Thymus (tissue), 11 donors: ENCODE data around the gene KCNIP4. TPM values are rescaled to one million over a fixed set of nuclear protein-coding genes. Genes with fewer than 3 reads are reported as not detected.

ENCODE experiments used
- DNase-seq, 9 donors: peaks; one replicate each; pipeline ENCODE4 v3.0.0-alpha.2; 2013; ENCODE audit warnings: low spot score in 9 of 9, low read depth in 6 of 9, missing footprints in 1 of 9
- H3K27ac ChIP-seq, 2 donors: one replicate each; pipeline ENCODE4 v1.5.1; 2013; ENCODE audit warnings: control low read depth in 1 of 2, low read depth in 1 of 2, low read length in 1 of 2, mild to moderate bottlenecking in 1 of 2, moderate library complexity in 1 of 2
- H3K27me3 ChIP-seq, 2 donors: one replicate each; pipeline ENCODE4 v1.5.1; 2013; ENCODE audit warnings: low read length in 1 of 2; ENCODE audit not compliant: control insufficient read depth in 2 of 2, insufficient read depth in 1 of 2
- H3K36me3 ChIP-seq, 2 donors: one replicate each; pipeline ENCODE4 v1.5.1; 2013; ENCODE audit warnings: low read length in 1 of 2, mild to moderate bottlenecking in 1 of 2, moderate library complexity in 1 of 2; ENCODE audit not compliant: control insufficient read depth in 2 of 2, insufficient read depth in 2 of 2
- H3K4me1 ChIP-seq, 2 donors: one replicate each; pipeline ENCODE4 v1.5.1; 2013; ENCODE audit warnings: low read length in 2 of 2; ENCODE audit not compliant: control insufficient read depth in 2 of 2, insufficient read depth in 2 of 2
- H3K4me3 ChIP-seq, 2 donors: one replicate each; pipeline ENCODE4 v1.5.1; 2013; ENCODE audit warnings: low read length in 2 of 2, control low read depth in 1 of 2, mild to moderate bottlenecking in 1 of 2
- H3K9me3 ChIP-seq, 2 donors: one replicate each; pipeline ENCODE4 v1.5.1; 2013; ENCODE audit warnings: low read length in 1 of 2, mild to moderate bottlenecking in 1 of 2; ENCODE audit not compliant: control insufficient read depth in 2 of 2, insufficient read depth in 1 of 2
- WGBS: extraction: QIAGEN DNeasy Blood & Tissue Kit; methylation state at CpG from one replicate; pipeline ENCODE4 v1.1.7; 2013; 5-methylcytosine and 5-hydroxymethylcytosine counted together
- polyA plus RNA-seq: library from polyadenylated mRNA; stranded (reverse); fragments of 200-250 nt; gene quantifications from one replicate; pipeline ENCODE4 v1.2.3, GENCODE V29; 2013
- total RNA-seq: library from RNA; stranded (reverse); fragments of 120-200 nt; gene quantifications from one replicate; pipeline ENCODE4 v1.2.4, GENCODE V29; 2013
- donor health status: healthy.

KCNIP4 gene
- total and polyA plus RNA-seq, 2 donors = 0.07 TPM; not detected in 1

GRCh38 chr4:21507439-21507838 is 441.1 kb downstream of the KCNIP4 start:
- H3K27me3 ChIP-seq = no peaks in the 10 kb centered on the region
- H3K36me3 ChIP-seq = no peaks in the 10 kb centered on the region
- no peaks in the 10 kb centered on the region for H3K4me1 ChIP-seq
- WGBS = 91% methylated on average over 4 of the region's 4 CpGs
- H3K4me3 ChIP-seq = no peak overlapping the region
- DNase-seq = no peak
- no peaks in the 10 kb centered on the region for H3K9me3 ChIP-seq
- no peak overlapping the region for H3K27ac ChIP-seq

DNA sequence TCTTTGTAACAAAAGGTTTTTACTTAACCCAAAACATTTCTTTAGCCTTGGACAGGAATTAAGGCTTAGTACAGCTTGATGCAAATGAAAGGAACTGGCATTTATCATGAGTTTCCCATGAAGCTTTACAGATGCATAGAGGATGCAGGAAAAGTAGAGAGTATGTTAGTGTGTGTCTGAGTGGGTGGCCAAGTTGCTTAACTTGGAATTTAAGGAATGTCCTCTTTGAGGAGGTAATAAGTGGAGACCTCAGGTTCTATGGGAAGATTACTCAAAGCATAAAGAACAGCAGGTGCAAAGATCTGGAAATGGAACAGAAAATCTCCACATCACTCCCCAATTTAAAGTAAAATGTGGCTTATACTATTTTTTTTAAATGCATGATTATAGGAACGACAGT is 457.9 kb downstream of the KCNIP4 start:
- 70% methylated on average over 1 of the region's 1 CpG for WGBS
- Histone ChIP-seq H3K4me1 (no peaks in the 10 kb centered on the region), H3K4me3 (no peak overlapping the region), H3K27me3 (no peaks in the 10 kb centered on the region), H3K9me3 (no peaks in the 10 kb centered on the region), H3K36me3 (no peaks in the 10 kb centered on the region), H3K27ac (no peak overlapping the region)
- DNase-seq = no peak

GRCh38 chr4:21476757-21477156 is 471.8 kb downstream of the KCNIP4 start:
- no peaks in the 10 kb centered on the region for H3K9me3 ChIP-seq
- no peak for DNase-seq

GRCh38 chr4:21474195-21474594 is 474.4 kb downstream of the KCNIP4 start:
- no peaks in the 10 kb centered on the region for H3K36me3 ChIP-seq
- H3K27me3 ChIP-seq = no peaks in the 10 kb centered on the region
- H3K4me1 ChIP-seq = no peaks in the 10 kb centered on the region
- 66% methylated on average over 3 of the region's 3 CpGs for WGBS
- DNase-seq = no peak
- H3K9me3 ChIP-seq = no peaks in the 10 kb centered on the region
- H3K27ac ChIP-seq = no peak overlapping the region
- H3K4me3 ChIP-seq = no peak overlapping the region

More at GRCh38 chr4:21476757-21477156, 471.8 kb downstream of the KCNIP4 start:
- no peak overlapping the region for H3K27ac ChIP-seq
- no peaks in the 10 kb centered on the region for H3K4me1 ChIP-seq
- no peaks in the 10 kb centered on the region for H3K27me3 ChIP-seq
- WGBS = 24% methylated on average over 3 of the region's 3 CpGs
- H3K36me3 ChIP-seq = no peaks in the 10 kb centered on the region
- no peak overlapping the region for H3K4me3 ChIP-seq

DNA sequence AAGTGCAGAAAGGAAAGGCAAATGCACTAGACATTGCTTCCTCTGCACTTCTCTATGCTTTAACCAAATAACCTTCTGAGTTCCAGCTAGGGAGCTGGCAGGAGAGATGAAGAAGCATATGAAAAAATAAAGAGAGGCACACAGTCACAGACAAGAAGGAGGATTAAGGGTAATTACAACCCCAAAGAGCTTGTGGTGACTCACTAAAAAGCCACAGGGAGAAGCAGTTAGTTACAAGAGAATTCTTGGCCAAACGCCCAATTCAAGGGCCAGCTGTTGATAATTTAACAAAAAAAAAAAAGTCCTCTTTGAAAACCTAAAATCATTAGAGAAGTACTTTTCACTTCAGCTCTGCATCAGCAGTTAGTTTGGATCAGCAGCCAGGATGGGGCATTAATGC is 478.0 kb downstream of the KCNIP4 start:
- Histone ChIP-seq H3K36me3 (no peaks in the 10 kb centered on the region), H3K27me3 (no peaks in the 10 kb centered on the region), H3K4me3 (no peak overlapping the region), H3K27ac (no peak overlapping the region), H3K9me3 (no peaks in the 10 kb centered on the region), H3K4me1 (no peaks in the 10 kb centered on the region)
- 54% methylated on average over 1 of the region's 1 CpG for WGBS
- no peak for DNase-seq

DNA sequence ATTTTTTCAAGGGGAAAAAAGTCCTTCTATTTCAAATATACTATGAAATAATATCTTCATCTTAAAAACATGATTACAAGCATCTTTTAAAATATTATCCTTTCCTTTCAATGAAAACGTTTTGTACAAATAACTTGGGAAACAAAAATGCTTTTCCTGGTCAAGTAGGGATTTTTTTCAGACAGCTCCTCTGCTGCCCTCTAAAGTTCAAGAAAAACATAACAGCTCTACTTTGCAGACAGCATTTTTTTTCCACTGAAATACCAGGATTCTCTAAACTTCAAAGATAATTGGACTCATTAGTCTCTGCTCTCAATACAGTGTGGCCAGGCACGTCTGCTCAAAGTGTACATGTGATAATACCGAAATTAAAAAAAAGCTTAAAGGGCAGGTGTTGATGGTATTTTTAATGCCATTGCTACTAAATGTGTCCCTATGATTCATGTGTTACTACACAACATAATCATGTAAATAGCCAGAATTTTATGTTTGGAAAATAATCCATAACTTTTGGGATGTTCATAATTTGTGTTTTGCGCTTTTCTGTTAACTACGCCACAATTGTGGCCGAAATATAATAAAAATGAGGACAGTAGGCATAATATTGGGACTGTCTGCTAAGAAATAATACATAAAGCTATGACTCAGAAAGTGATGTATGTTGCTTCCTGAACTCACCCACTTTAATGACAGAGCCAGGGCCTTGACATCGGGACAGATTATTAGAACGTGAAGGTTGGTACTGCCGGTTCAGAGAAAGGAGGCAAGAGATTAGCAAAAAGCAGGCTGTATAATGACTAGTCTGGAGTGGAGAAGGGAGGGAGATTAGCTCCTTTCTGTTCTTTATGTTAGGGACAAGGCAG is 478.9 kb downstream of the KCNIP4 start:
- DNase-seq = no peak
- WGBS = 57% methylated on average over 9 of the region's 9 CpGs
- no peaks in the 10 kb centered on the region for H3K36me3 ChIP-seq
- no peak overlapping the region for H3K27ac ChIP-seq
- no peaks in the 10 kb centered on the region for H3K9me3 ChIP-seq
- no peaks in the 10 kb centered on the region for H3K4me1 ChIP-seq
- no peak overlapping the region for H3K4me3 ChIP-seq
- H3K27me3 ChIP-seq = no peaks in the 10 kb centered on the region

DNA sequence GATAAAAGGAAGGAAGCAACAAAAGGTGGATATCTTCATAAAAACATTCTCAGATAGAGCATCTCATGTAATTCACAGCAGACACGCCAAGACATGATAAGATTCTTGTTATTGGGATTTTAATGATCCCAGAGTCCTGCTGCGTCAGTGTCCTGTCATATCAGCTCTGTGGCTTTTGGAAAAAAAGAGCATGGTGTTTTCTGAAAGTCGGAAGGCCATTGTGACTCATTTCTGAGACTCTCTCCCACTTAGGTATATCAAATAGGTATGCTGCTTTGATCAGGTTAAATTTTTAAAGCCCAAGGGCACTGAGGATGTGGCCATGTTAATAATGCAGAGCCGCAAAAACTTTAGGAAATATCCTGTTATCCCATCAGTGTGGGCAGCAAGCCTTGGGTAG is 481.0 kb downstream of the KCNIP4 start:
- 91% methylated on average over 4 of the region's 4 CpGs for WGBS

DNA sequence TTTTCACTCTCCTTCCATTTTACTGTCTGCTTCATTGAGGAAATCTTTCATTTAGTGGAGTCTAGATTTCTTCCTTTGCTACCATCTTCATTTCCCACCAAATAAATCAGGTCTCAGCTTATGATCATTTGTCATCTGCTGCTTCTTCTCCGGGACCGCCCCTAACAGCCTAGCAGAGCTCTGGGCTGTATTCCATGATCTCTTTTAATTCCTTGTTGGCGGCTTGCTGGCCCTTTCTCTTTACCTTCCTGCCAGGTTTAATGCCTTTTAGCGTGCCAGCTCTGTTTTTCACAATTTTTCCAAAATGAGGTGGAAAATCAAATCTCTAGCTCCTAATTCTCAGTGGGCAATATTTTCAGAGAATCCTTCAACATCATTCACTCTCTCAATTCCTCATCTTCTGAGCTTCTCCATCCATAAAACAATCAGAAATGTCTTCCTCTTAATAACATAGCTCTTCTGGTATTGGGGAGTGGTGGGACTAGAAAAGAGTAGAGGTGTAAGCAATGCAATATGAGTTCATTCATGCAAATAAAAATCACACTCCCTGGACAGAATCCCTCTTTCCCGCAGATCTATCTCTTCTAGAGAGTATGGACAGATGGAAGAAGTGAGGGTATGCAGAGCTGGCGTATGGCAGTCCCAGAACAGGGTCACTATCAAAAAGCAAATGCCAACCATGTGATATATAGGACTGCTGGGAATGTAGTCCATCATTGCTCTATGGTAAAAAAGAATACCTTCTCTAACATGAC is 491.3 kb downstream of the KCNIP4 start:
- no peaks in the 10 kb centered on the region for H3K9me3 ChIP-seq
- no peaks in the 10 kb centered on the region for H3K4me1 ChIP-seq
- no peak for DNase-seq
- 77% methylated on average over 6 of the region's 6 CpGs for WGBS
- no peak overlapping the region for H3K27ac ChIP-seq
- no peaks in the 10 kb centered on the region for H3K36me3 ChIP-seq
- H3K27me3 ChIP-seq = no peaks in the 10 kb centered on the region
- no peak overlapping the region for H3K4me3 ChIP-seq

More for the DNA sequence above, 481.0 kb downstream of the KCNIP4 start:
- H3K27ac ChIP-seq = no peak overlapping the region
- no peaks in the 10 kb centered on the region for H3K9me3 ChIP-seq
- no peaks in the 10 kb centered on the region for H3K4me1 ChIP-seq
- no peak for DNase-seq
- H3K27me3 ChIP-seq = no peaks in the 10 kb centered on the region
- H3K36me3 ChIP-seq = no peaks in the 10 kb centered on the region
- no peak overlapping the region for H3K4me3 ChIP-seq

DNA sequence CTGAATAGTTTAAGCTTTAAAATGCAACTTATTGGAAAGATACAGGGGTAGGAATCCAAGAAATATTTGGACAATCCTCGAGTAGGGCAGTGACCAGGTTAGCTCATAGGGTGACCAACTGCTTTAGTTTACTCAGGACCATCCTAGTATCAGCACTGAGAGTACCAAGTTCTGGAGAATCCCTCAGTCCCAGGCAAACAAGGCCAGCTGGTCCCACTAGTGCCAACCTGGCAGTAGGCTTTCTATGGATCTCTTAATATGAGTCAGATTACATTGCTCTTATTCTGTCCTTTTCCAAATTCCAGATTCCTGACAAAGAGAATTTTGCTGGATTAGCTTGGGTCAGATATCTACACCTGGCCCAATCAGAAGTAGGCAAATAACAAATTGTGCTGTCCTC is 493.7 kb downstream of the KCNIP4 start:
- no peaks in the 10 kb centered on the region for H3K4me1 ChIP-seq
- 63% methylated on average over 1 of the region's 1 CpG for WGBS
- H3K27ac ChIP-seq = no peak overlapping the region
- no peaks in the 10 kb centered on the region for H3K36me3 ChIP-seq
- DNase-seq = no peak
- H3K27me3 ChIP-seq = no peaks in the 10 kb centered on the region
- H3K9me3 ChIP-seq = no peaks in the 10 kb centered on the region
- H3K4me3 ChIP-seq = no peak overlapping the region
